ENCODE measurements around the gene STK32C. TPM values are rescaled to one million over a fixed set of nuclear protein-coding genes. Genes with fewer than 3 reads are reported as not detected.

STK32C gene
- total RNA-seq, 1 experiment from 2014 or later: 13.9 TPM

- Histone ChIP-seq H3K9me2 (ENCODE audit: insufficient read depth) (no peaks in the 10 kb centered on the region), H3K4me2 (no peak overlapping the region), H3K27me3 (ENCODE audit: insufficient read depth, low read depth) (no peaks in the 10 kb centered on the region), H3K79me2 (ENCODE audit: low read depth) (no peaks in the 10 kb centered on the region), H3F3A (ENCODE audit: insufficient read depth, low read depth) (no peaks in the 10 kb centered on the region), H2AFZ (no peak overlapping the region), H3K9me3 (ENCODE audit: insufficient read depth, low read depth) (no peaks in the 10 kb centered on the region), H3K4me3 (no peak overlapping the region), H3K27ac (no peak overlapping the region), H3K4me1 (replicated peaks; ENCODE audit: insufficient read depth) (no peaks in the 10 kb centered on the region), H4K20me1 (ENCODE audit: insufficient read depth) (no peaks in the 10 kb centered on the region), H3K36me3 (ENCODE audit: low read depth) (no peaks in the 10 kb centered on the region)
- no TSS peak for BruUV-seq (replicated peaks)
- ChIA-PET POLR2A (ENCODE audit: unreplicated experiment) (no interaction called here), CTCF (no interaction called here)
- DNase-seq: no peak
- intact Hi-C loops (cut with micrococcal nuclease; ENCODE audit: unreplicated experiment): no loop called here
- no peak for TF ChIP-seq EZH2 (IDR thresholded peaks at IDR 0.05; ENCODE audit: low read depth)
- TF ChIP-seq CTCF (conservative IDR thresholded peaks at IDR 0.05): no peak
Observed at GRCh38 chr10:132178672-132179545, 128.8 kb downstream of the STK32C start.

- Histone ChIP-seq H3K36me3 (ENCODE audit: low read depth) (no peaks in the 10 kb centered on the region), H3F3A (ENCODE audit: insufficient read depth, low read depth) (no peaks in the 10 kb centered on the region), H3K9me3 (ENCODE audit: insufficient read depth, low read depth) (no peaks in the 10 kb centered on the region), H3K4me3 (no peak overlapping the region), H3K4me2 (no peak overlapping the region), H3K27me3 (ENCODE audit: insufficient read depth, low read depth) (no peaks in the 10 kb centered on the region), H3K9me2 (ENCODE audit: insufficient read depth) (no peaks in the 10 kb centered on the region), H2AFZ (no peak overlapping the region), H4K20me1 (ENCODE audit: insufficient read depth) (no peaks in the 10 kb centered on the region), H3K79me2 (ENCODE audit: low read depth) (no peaks in the 10 kb centered on the region), H3K4me1 (replicated peaks; ENCODE audit: insufficient read depth) (no peaks in the 10 kb centered on the region), H3K27ac (no peak overlapping the region)
- ChIA-PET CTCF (no interaction called here), POLR2A (ENCODE audit: unreplicated experiment) (no interaction called here)
- TF ChIP-seq EZH2 (IDR thresholded peaks at IDR 0.05; ENCODE audit: low read depth) (no peak), CTCF (conservative IDR thresholded peaks at IDR 0.05) (no peak)
- intact Hi-C loops (cut with micrococcal nuclease; ENCODE audit: unreplicated experiment): no loop called here
- no peak for DNase-seq
- BruUV-seq (replicated peaks): no TSS peak
Observed at GRCh38 chr10:132178046-132178445, 129.7 kb downstream of the STK32C start.

GRCh38 chr10:132176623-132177500, 130.9 kb downstream of the STK32C start:
- no peaks in the 10 kb centered on the region for H3F3A ChIP-seq (ENCODE audit: insufficient read depth, low read depth)
- H4K20me1 ChIP-seq (ENCODE audit: insufficient read depth): no peaks in the 10 kb centered on the region
- H3K79me2 ChIP-seq (ENCODE audit: low read depth): no peaks in the 10 kb centered on the region
- H3K4me2 ChIP-seq: no peak overlapping the region
- no peak overlapping the region for H2AFZ ChIP-seq
- no peaks in the 10 kb centered on the region for H3K9me2 ChIP-seq (ENCODE audit: insufficient read depth)
- no peak overlapping the region for H3K27ac ChIP-seq
- DNase-seq: no peak
- no peaks in the 10 kb centered on the region for H3K9me3 ChIP-seq (ENCODE audit: insufficient read depth, low read depth)
- no peaks in the 10 kb centered on the region for H3K36me3 ChIP-seq (ENCODE audit: low read depth)
- intact Hi-C loops (cut with micrococcal nuclease; ENCODE audit: unreplicated experiment): no loop called here
- no peaks in the 10 kb centered on the region for H3K4me1 ChIP-seq (replicated peaks; ENCODE audit: insufficient read depth)
- no peaks in the 10 kb centered on the region for H3K27me3 ChIP-seq (ENCODE audit: insufficient read depth, low read depth)
- BruUV-seq (replicated peaks): no TSS peak
- CTCF ChIA-PET: no interaction called here
- no peak overlapping the region for H3K4me3 ChIP-seq
- no peak for TF ChIP-seq EZH2 (IDR thresholded peaks at IDR 0.05; ENCODE audit: low read depth)
- TF ChIP-seq CTCF (conservative IDR thresholded peaks at IDR 0.05): no peak
- POLR2A ChIA-PET (ENCODE audit: unreplicated experiment): no interaction called here
